ENCODE measurements around the gene CDH8. TPM values are rescaled to one million over a fixed set of nuclear protein-coding genes. Genes with fewer than 3 reads are reported as not detected.

The CDH8 gene
- total and polyA plus RNA-seq, 2 of the 4 experiments (the other 2 are of a cell fraction), result not detected

DNA sequence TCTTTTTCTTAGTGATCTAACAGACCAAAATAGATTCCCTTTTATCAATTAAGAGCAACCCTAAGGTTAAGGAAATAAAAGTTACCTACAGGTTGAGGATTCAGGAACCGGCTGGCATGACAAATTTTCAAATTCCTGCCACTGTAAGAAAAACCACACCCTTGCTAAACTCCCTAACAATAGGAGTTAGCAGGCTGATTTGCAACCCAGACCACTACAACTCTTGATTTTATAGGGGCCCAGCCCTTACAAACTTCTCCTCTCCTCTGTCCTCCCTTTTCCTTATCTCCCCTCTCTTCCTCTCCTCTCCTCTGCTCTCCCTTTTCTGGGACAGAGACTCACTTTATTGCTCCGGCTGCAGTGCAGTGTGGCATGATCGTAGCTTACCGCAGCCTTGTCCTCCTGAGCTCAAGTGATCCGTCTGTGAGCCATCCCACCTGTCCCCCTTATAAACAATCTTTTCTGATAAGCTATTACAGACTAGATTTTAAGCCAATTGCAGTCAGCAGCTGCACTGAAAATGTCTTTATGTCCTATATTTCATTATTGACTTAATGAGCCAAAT is 418.9 kb downstream of the CDH8 start:
- in situ Hi-C loops (cut with MboI; ENCODE audit: low sequenced_read_pairs) (no loop called here), intact Hi-C loops (cut with micrococcal nuclease) (no loop called here), dilution Hi-C loops (cut with HindIII; ENCODE audit: low sequenced_read_pairs, unreplicated experiment) (no loop called here)
- Histone ChIP-seq H4K5ac (ENCODE audit: low read depth, low read length) (no peak overlapping the region), H2BK15ac (ENCODE audit: low read depth, low read length) (no peak overlapping the region), H3K23ac (ENCODE audit: low read depth, low read length) (no peak overlapping the region), H3K9ac (ENCODE audit: low read depth, low read length) (no peak overlapping the region), H3K79me1 (ENCODE audit: low read depth in 1 of 2, low read length in 2 of 2) (no peaks in the 10 kb centered on the region), H3K36me3 (ENCODE audit: control insufficient read depth, insufficient read depth, low read length) (no peaks in the 10 kb centered on the region), H4K8ac (ENCODE audit: low read depth in 2 of 2, low read length in 2 of 2) (no peak overlapping the region), H3K4me3 (ENCODE audit: insufficient read depth, low read depth, low read length) (no peak overlapping the region), H3K9me3 (ENCODE audit: control insufficient read depth, insufficient read depth, low read length) (peaks cover 4% of the 10 kb centered on the region; the same call in 1 of the 2 replicates), H2BK5ac (ENCODE audit: low read depth, low read length, poor library complexity, severe bottlenecking) (no peak overlapping the region), H3K27ac (ENCODE audit: insufficient read depth, low read length) (no peak overlapping the region), H3K18ac (ENCODE audit: low read depth, low read length) (no peak overlapping the region), H4K91ac (ENCODE audit: insufficient read depth, low read depth, low read length) (no peak overlapping the region), H3K4me1 (ENCODE audit: control insufficient read depth, insufficient read depth, low read length) (no peaks in the 10 kb centered on the region), H2AK9ac (replicated peaks; ENCODE audit: low read depth, low read length, poor library complexity) (no peak overlapping the region), H2AK5ac (ENCODE audit: low read depth, low read length) (no peak overlapping the region), H3K56ac (ENCODE audit: extremely low read depth, insufficient read depth, low read length) (no peak overlapping the region), H3K4ac (ENCODE audit: low read depth, low read length) (no peak overlapping the region), H4K20me1 (ENCODE audit: insufficient read depth, low read length) (no peaks in the 10 kb centered on the region), H3K27me3 (ENCODE audit: control insufficient read depth, insufficient read depth, low read length) (no peaks in the 10 kb centered on the region), H2AFZ (replicated peaks; ENCODE audit: low read length, poor library complexity) (no peak overlapping the region), H3K14ac (replicated peaks; ENCODE audit: low read depth, low read length) (no peak overlapping the region), H2BK120ac (ENCODE audit: low read depth, low read length) (no peak overlapping the region), H3K9me1 (ENCODE audit: insufficient read depth, low read length) (no peaks in the 10 kb centered on the region), H3K4me2 (ENCODE audit: low read depth, low read length) (no peak overlapping the region), H2BK20ac (ENCODE audit: low read depth, low read length) (no peak overlapping the region)
- no peak for TF ChIP-seq RFX5 (IDR thresholded peaks at IDR 0.05; ENCODE audit: low read depth, low read length)
- POLR2A ChIA-PET (ENCODE audit: unreplicated experiment), result no interaction called here
- WGBS, 2 experiments (ENCODE audit: extremely low coverage in 2 of 2, insufficient read length in 1 of 2), result 10% methylated on average over 2 of the region's 5 CpGs; no CpG with 5 or more reads in 1 of the 2 experiments
- no peak for ATAC-seq (ENCODE audit: low read depth)
- BruUV-seq (replicated peaks), result no TSS peak
- no peak for DNase-seq
- CTCF ChIA-PET, result no interaction called here
